Prostate gland (tissue), 2 donors: ENCODE measurements around the gene ASGR2. TPM values are rescaled to one million over a fixed set of nuclear protein-coding genes. Genes with fewer than 3 reads are reported as not detected.
"Not testable (repeated sequence)": the region's sequence is repeated elsewhere in the genome, so short reads cannot be mapped to it uniquely, and the experiment has no call there.

Source experiments
- DNase-seq: peaks from one replicate; pipeline ENCODE4 v3.0.0-alpha.2; 2019; ENCODE audit warnings: low spot score
- H3K27ac ChIP-seq, 2 donors: fragments of 200-600 bp; sonication (generic); 2 replicates each; pipeline ENCODE4 v1.5.1; 2017 to 2019
- H3K27me3 ChIP-seq: fragments of 200-600 bp; sonication (generic); replicated peaks from 2 replicates; pipeline ENCODE4 v1.5.1; 2019; ENCODE audit not compliant: insufficient read depth
- H3K36me3 ChIP-seq, 2 donors: fragments of 200-600 bp; sonication (generic); 1 replicate in 1 of 2; 2 replicates in 1 of 2; pipeline versions ENCODE4 v1.5.1 to v1.8.1; 2017 to 2019
- H3K4me1 ChIP-seq: fragments of 200-600 bp; sonication (generic); replicated peaks from 2 replicates; pipeline ENCODE4 v1.5.1; 2019
- H3K4me3 ChIP-seq, 2 donors: fragments of 200-600 bp; sonication (generic); 2 replicates each; pipeline ENCODE4 v1.5.1; 2017 to 2019
- H3K9me3 ChIP-seq: fragments of 200-600 bp; sonication (generic); 2 replicates; pipeline ENCODE4 v1.5.1; 2017
- CTCF ChIP-seq, 4 experiments: fragments of 200-600 bp in 2 of 4; fragments of 450-650 bp in 2 of 4; sonication (generic) in 2 of 4; IDR thresholded peaks; 1 replicate in 3 of 4; 2 replicates in 1 of 4; pipeline ENCODE4 v1.5.1; 2016 to 2019; ENCODE audit warnings: antibody characterized with exemption in 4 of 4, mild to moderate bottlenecking in 2 of 4, moderate library complexity in 2 of 4
- POLR2A ChIP-seq: fragments of 450-650 bp; IDR thresholded peaks from one replicate; pipeline ENCODE4 v1.6.1; 2016; ENCODE audit warnings: antibody characterized with exemption, mild to moderate bottlenecking
- POLR2AphosphoS5 ChIP-seq: sonication (generic); formaldehyde crosslinking; IDR thresholded peaks from one replicate; pipeline ENCODE4 v1.6.1; 2017; ENCODE audit warnings: antibody characterized with exemption
- WGBS: methylation state at CpG from one replicate; pipeline ENCODE4 v1.1.5; 2018; 5-methylcytosine and 5-hydroxymethylcytosine counted together
- intact Hi-C: fragments of 100-400 bp; cut with DNase I; formaldehyde crosslinking; loops from one replicate; pipeline ENCODE4 v1.14.2; 2022
- total RNA-seq, 2 donors: library from RNA; depleted of rRNA; stranded (reverse); fragments of >200 nt; gene quantifications; one replicate each; pipeline ENCODE4 v1.1.0, GENCODE V29; 2016

ASGR2 gene
- total RNA-seq, 2 donors from 2014 or later, result 0.41 TPM; not detected in 1

GRCh38 chr17:7097940-7098339, 16.7 kb downstream of the ASGR2 start:
- Histone ChIP-seq H3K9me3 (no peaks in the 10 kb centered on the region), H3K36me3 (no peaks in the 10 kb centered on the region), H3K4me3 (no peak overlapping the region), H3K27ac (no peak overlapping the region), H3K27me3 (no peaks in the 10 kb centered on the region), H3K4me1 (no peaks in the 10 kb centered on the region)
- TF ChIP-seq POLR2AphosphoS5 (no peak), CTCF (IDR thresholded peaks at IDR 0.05) (no peak), POLR2A (no peak)
- 37% methylated on average over 5 of the region's 5 CpGs for WGBS
- intact Hi-C loops, result no loop called here
- no peak for DNase-seq

- H3K27me3 ChIP-seq, result no peaks in the 10 kb centered on the region
- H3K4me3 ChIP-seq, result no peak overlapping the region
- TF ChIP-seq POLR2AphosphoS5 (no peak), CTCF (IDR thresholded peaks at IDR 0.05) (no peak), POLR2A (no peak)
- no peak for DNase-seq
- no peak overlapping the region for H3K27ac ChIP-seq
- intact Hi-C loops, result no loop called here
- no peaks in the 10 kb centered on the region for H3K4me1 ChIP-seq
- no peaks in the 10 kb centered on the region for H3K9me3 ChIP-seq
- 87% methylated on average over 1 of the region's 1 CpG for WGBS
- no peaks in the 10 kb centered on the region for H3K36me3 ChIP-seq
Observed at GRCh38 chr17:7095625-7096024, 19.0 kb downstream of the ASGR2 start.

GRCh38 chr17:7094652-7095019, 20.0 kb downstream of the ASGR2 start:
- H3K27ac ChIP-seq, result no peak overlapping the region
- WGBS, result 85% methylated on average over 10 of the region's 10 CpGs
- DNase-seq, result no peak
- intact Hi-C loops, result no loop called here
- no peaks in the 10 kb centered on the region for H3K9me3 ChIP-seq
- H3K4me3 ChIP-seq, result no peak overlapping the region
- no peak for TF ChIP-seq POLR2A
- no peak for TF ChIP-seq CTCF (IDR thresholded peaks at IDR 0.05)
- no peak for TF ChIP-seq POLR2AphosphoS5
- no peaks in the 10 kb centered on the region for H3K4me1 ChIP-seq
- H3K36me3 ChIP-seq, result no peaks in the 10 kb centered on the region
- no peaks in the 10 kb centered on the region for H3K27me3 ChIP-seq

GRCh38 chr17:7091311-7092005, 23.2 kb downstream of the ASGR2 start:
- 81% methylated on average over 25 of the region's 28 CpGs for WGBS
- H3K27ac ChIP-seq, H3K36me3 ChIP-seq, H3K27me3 ChIP-seq, DNase-seq, H3K4me1 ChIP-seq, H3K4me3 ChIP-seq, intact Hi-C loops, H3K9me3 ChIP-seq: not testable (repeated sequence)

GRCh38 chr17:7089570-7089969, 25.1 kb downstream of the ASGR2 start:
- WGBS, result 89% methylated on average over 6 of the region's 6 CpGs
- H3K4me1 ChIP-seq, H3K9me3 ChIP-seq, H3K36me3 ChIP-seq, DNase-seq, H3K27ac ChIP-seq, intact Hi-C loops, H3K4me3 ChIP-seq, H3K27me3 ChIP-seq: not testable (repeated sequence)

- WGBS, result 42% methylated on average over 4 of the region's 4 CpGs
- H3K27me3 ChIP-seq, H3K4me3 ChIP-seq, intact Hi-C loops, H3K9me3 ChIP-seq, H3K27ac ChIP-seq, H3K4me1 ChIP-seq, H3K36me3 ChIP-seq: not testable (repeated sequence)
- DNase-seq, result peak; percentile 55
- TF ChIP-seq POLR2AphosphoS5, result peak; percentile 80
Observed at GRCh38 chr17:7088442-7088841, 26.2 kb downstream of the ASGR2 start.
